ENCODE measurements around the gene STK32C. TPM values are rescaled to one million over a fixed set of nuclear protein-coding genes. Genes with fewer than 3 reads are reported as not detected.

The STK32C gene
- polyA plus RNA-seq, 4 donors: 3.4 to 12.0 (median 7.0) TPM

- DNase-seq (no peak), FAIRE-seq (no peak)
- Histone ChIP-seq H3K4me3 (ENCODE audit: low read depth in 1 of 3, low read length in 3 of 3) (no peak overlapping the region), H3K36me3 (ENCODE audit: control insufficient read depth in 3 of 3, insufficient read depth in 2 of 3, low read depth in 1 of 3, low read length in 3 of 3) (peaks cover 0 to 3% (median 0%) of the 10 kb centered on the region in 3 donors), H3K27me3 (ENCODE audit: control insufficient read depth in 3 of 3, insufficient read depth in 3 of 3, low read length in 3 of 3) (no peaks in the 10 kb centered on the region), H3K4me1 (ENCODE audit: control insufficient read depth in 3 of 3, insufficient read depth in 2 of 3, low read depth in 1 of 3, low read length in 2 of 3) (no peaks in the 10 kb centered on the region), H3K27ac (ENCODE audit: low read depth in 1 of 3, low read length in 2 of 3) (no peak overlapping the region), H3K9me3 (ENCODE audit: control insufficient read depth in 2 of 2, insufficient read depth in 1 of 2, low read depth in 1 of 2, low read length in 1 of 2) (no peaks in the 10 kb centered on the region)
- WGBS, 3 donors: 71 to 88% (median 81%) methylated on average over 8 to 9 of the region's 9 CpGs
Measured at GRCh38 chr10:132232981-132233380, 74.8 kb downstream of the STK32C start.

GRCh38 chr10:132232023-132232951 lies 75.5 kb downstream of the STK32C start:
- Histone ChIP-seq H3K36me3 (ENCODE audit: control insufficient read depth in 3 of 3, insufficient read depth in 2 of 3, low read depth in 1 of 3, low read length in 3 of 3) (peaks cover 0 to 3% (median 0%) of the 10 kb centered on the region in 3 donors), H3K4me3 (ENCODE audit: low read depth in 1 of 3, low read length in 3 of 3) (no peak overlapping the region), H3K4me1 (ENCODE audit: control insufficient read depth in 3 of 3, insufficient read depth in 2 of 3, low read depth in 1 of 3, low read length in 2 of 3) (no peaks in the 10 kb centered on the region), H3K27me3 (ENCODE audit: control insufficient read depth in 3 of 3, insufficient read depth in 3 of 3, low read length in 3 of 3) (no peaks in the 10 kb centered on the region), H3K27ac (ENCODE audit: low read depth in 1 of 3, low read length in 2 of 3) (no peak overlapping the region), H3K9me3 (ENCODE audit: control insufficient read depth in 2 of 2, insufficient read depth in 1 of 2, low read depth in 1 of 2, low read length in 1 of 2) (no peaks in the 10 kb centered on the region)
- 30 to 58% (median 40%) methylated on average over 34 to 35 of the region's 35 CpGs for WGBS, 3 donors
- FAIRE-seq: no peak
- DNase-seq: peak; percentile 20 to 35

- H3K9me3 ChIP-seq (ENCODE audit: control insufficient read depth in 2 of 2, insufficient read depth in 1 of 2, low read depth in 1 of 2, low read length in 1 of 2): no peaks in the 10 kb centered on the region
- no peak for FAIRE-seq
- no peak overlapping the region for H3K4me3 ChIP-seq (ENCODE audit: low read depth in 1 of 3, low read length in 3 of 3)
- H3K36me3 ChIP-seq (ENCODE audit: control insufficient read depth in 3 of 3, insufficient read depth in 2 of 3, low read depth in 1 of 3, low read length in 3 of 3): peaks cover 0 to 3% (median 0%) of the 10 kb centered on the region in 3 donors
- no peak for DNase-seq
- H3K4me1 ChIP-seq (ENCODE audit: control insufficient read depth in 3 of 3, insufficient read depth in 2 of 3, low read depth in 1 of 3, low read length in 2 of 3): no peaks in the 10 kb centered on the region
- H3K27me3 ChIP-seq (ENCODE audit: control insufficient read depth in 3 of 3, insufficient read depth in 3 of 3, low read length in 3 of 3): no peaks in the 10 kb centered on the region
- H3K27ac ChIP-seq (ENCODE audit: low read depth in 1 of 3, low read length in 2 of 3): no peak overlapping the region
- WGBS, 3 donors: 45 to 80% (median 63%) methylated on average over 13 of the region's 13 CpGs
Measured at GRCh38 chr10:132231656-132232022, 76.1 kb downstream of the STK32C start.

GRCh38 chr10:132230557-132231210 lies 77.1 kb downstream of the STK32C start:
- no peaks in the 10 kb centered on the region for H3K27me3 ChIP-seq (ENCODE audit: control insufficient read depth in 3 of 3, insufficient read depth in 3 of 3, low read length in 3 of 3)
- WGBS, 3 donors: 85 to 95% (median 91%) methylated on average over 16 to 21 of the region's 21 CpGs
- FAIRE-seq (no peak), DNase-seq (no peak)
- H3K4me1 ChIP-seq (ENCODE audit: control insufficient read depth in 3 of 3, insufficient read depth in 2 of 3, low read depth in 1 of 3, low read length in 2 of 3): no peaks in the 10 kb centered on the region
- H3K9me3 ChIP-seq (ENCODE audit: control insufficient read depth in 2 of 2, insufficient read depth in 1 of 2, low read depth in 1 of 2, low read length in 1 of 2): no peaks in the 10 kb centered on the region
- H3K36me3 ChIP-seq (ENCODE audit: control insufficient read depth in 3 of 3, insufficient read depth in 2 of 3, low read depth in 1 of 3, low read length in 3 of 3): peaks cover 0 to 2% (median 0%) of the 10 kb centered on the region in 3 donors
- H3K27ac ChIP-seq (ENCODE audit: low read depth in 1 of 3, low read length in 2 of 3): no peak overlapping the region
- H3K4me3 ChIP-seq (ENCODE audit: low read depth in 1 of 3, low read length in 3 of 3): no peak overlapping the region

GRCh38 chr10:132229834-132230556 lies 77.8 kb downstream of the STK32C start:
- WGBS, 3 donors: 58 to 60% (median 58%) methylated on average over 30 to 36 of the region's 36 CpGs

GRCh38 chr10:132229096-132229495 lies 78.7 kb downstream of the STK32C start:
- no peak for FAIRE-seq
- no peak for DNase-seq
- H3K9me3 ChIP-seq (ENCODE audit: control insufficient read depth in 2 of 2, insufficient read depth in 1 of 2, low read depth in 1 of 2, low read length in 1 of 2): no peaks in the 10 kb centered on the region
- no peaks in the 10 kb centered on the region for H3K36me3 ChIP-seq (ENCODE audit: control insufficient read depth in 3 of 3, insufficient read depth in 2 of 3, low read depth in 1 of 3, low read length in 3 of 3)
- H3K27ac ChIP-seq (ENCODE audit: low read depth in 1 of 3, low read length in 2 of 3): no peak overlapping the region
- 67 to 85% (median 70%) methylated on average over 6 of the region's 6 CpGs for WGBS, 3 donors
- no peaks in the 10 kb centered on the region for H3K4me1 ChIP-seq (ENCODE audit: control insufficient read depth in 3 of 3, insufficient read depth in 2 of 3, low read depth in 1 of 3, low read length in 2 of 3)
- H3K4me3 ChIP-seq (ENCODE audit: low read depth in 1 of 3, low read length in 3 of 3): no peak overlapping the region
- H3K27me3 ChIP-seq (ENCODE audit: control insufficient read depth in 3 of 3, insufficient read depth in 3 of 3, low read length in 3 of 3): no peaks in the 10 kb centered on the region

More at GRCh38 chr10:132229834-132230556, 77.8 kb downstream of the STK32C start:
- FAIRE-seq: no peak
- H3K4me3 ChIP-seq (ENCODE audit: low read depth in 1 of 3, low read length in 3 of 3): no peak overlapping the region
- no peaks in the 10 kb centered on the region for H3K36me3 ChIP-seq (ENCODE audit: control insufficient read depth in 3 of 3, insufficient read depth in 2 of 3, low read depth in 1 of 3, low read length in 3 of 3)
- no peaks in the 10 kb centered on the region for H3K27me3 ChIP-seq (ENCODE audit: control insufficient read depth in 3 of 3, insufficient read depth in 3 of 3, low read length in 3 of 3)
- DNase-seq: peak; percentile 24 to 38
- no peaks in the 10 kb centered on the region for H3K4me1 ChIP-seq (ENCODE audit: control insufficient read depth in 3 of 3, insufficient read depth in 2 of 3, low read depth in 1 of 3, low read length in 2 of 3)
- H3K27ac ChIP-seq (ENCODE audit: low read depth in 1 of 3, low read length in 2 of 3): no peak overlapping the region
- no peaks in the 10 kb centered on the region for H3K9me3 ChIP-seq (ENCODE audit: control insufficient read depth in 2 of 2, insufficient read depth in 1 of 2, low read depth in 1 of 2, low read length in 1 of 2)

GRCh38 chr10:132228616-132229015 lies 79.1 kb downstream of the STK32C start:
- H3K27ac ChIP-seq (ENCODE audit: low read depth in 1 of 3, low read length in 2 of 3): no peak overlapping the region
- H3K27me3 ChIP-seq (ENCODE audit: control insufficient read depth in 3 of 3, insufficient read depth in 3 of 3, low read length in 3 of 3): no peaks in the 10 kb centered on the region
- WGBS, 3 donors: 94 to 96% (median 96%) methylated on average over 14 of the region's 14 CpGs
- H3K9me3 ChIP-seq (ENCODE audit: control insufficient read depth in 2 of 2, insufficient read depth in 1 of 2, low read depth in 1 of 2, low read length in 1 of 2): no peaks in the 10 kb centered on the region
- H3K4me1 ChIP-seq (ENCODE audit: control insufficient read depth in 3 of 3, insufficient read depth in 2 of 3, low read depth in 1 of 3, low read length in 2 of 3): no peaks in the 10 kb centered on the region
- FAIRE-seq: no peak
- DNase-seq: no peak
- H3K4me3 ChIP-seq (ENCODE audit: low read depth in 1 of 3, low read length in 3 of 3): no peak overlapping the region
- no peaks in the 10 kb centered on the region for H3K36me3 ChIP-seq (ENCODE audit: control insufficient read depth in 3 of 3, insufficient read depth in 2 of 3, low read depth in 1 of 3, low read length in 3 of 3)

GRCh38 chr10:132227851-132228390 lies 79.8 kb downstream of the STK32C start:
- Histone ChIP-seq H3K27me3 (ENCODE audit: control insufficient read depth in 3 of 3, insufficient read depth in 3 of 3, low read length in 3 of 3) (no peaks in the 10 kb centered on the region), H3K4me3 (ENCODE audit: low read depth in 1 of 3, low read length in 3 of 3) (no peak overlapping the region), H3K4me1 (ENCODE audit: control insufficient read depth in 3 of 3, insufficient read depth in 2 of 3, low read depth in 1 of 3, low read length in 2 of 3) (no peaks in the 10 kb centered on the region), H3K36me3 (ENCODE audit: control insufficient read depth in 3 of 3, insufficient read depth in 2 of 3, low read depth in 1 of 3, low read length in 3 of 3) (no peaks in the 10 kb centered on the region), H3K9me3 (ENCODE audit: control insufficient read depth in 2 of 2, insufficient read depth in 1 of 2, low read depth in 1 of 2, low read length in 1 of 2) (no peaks in the 10 kb centered on the region), H3K27ac (ENCODE audit: low read depth in 1 of 3, low read length in 2 of 3) (no peak overlapping the region)
- FAIRE-seq (no peak), DNase-seq (no peak)
- WGBS, 3 donors: 85 to 93% (median 91%) methylated on average over 29 of the region's 29 CpGs

Data from small intestine (tissue), 7 donors.